ENCODE measurements around the gene PLAC1.

Gene PLAC1

GRCh38 chrX:134571796-134572195 is 86.5 kb downstream of the PLAC1 start:
- DNase-seq = no peak

GRCh38 chrX:134570899-134571298 is 87.4 kb downstream of the PLAC1 start:
- DNase-seq = no peak

DNA sequence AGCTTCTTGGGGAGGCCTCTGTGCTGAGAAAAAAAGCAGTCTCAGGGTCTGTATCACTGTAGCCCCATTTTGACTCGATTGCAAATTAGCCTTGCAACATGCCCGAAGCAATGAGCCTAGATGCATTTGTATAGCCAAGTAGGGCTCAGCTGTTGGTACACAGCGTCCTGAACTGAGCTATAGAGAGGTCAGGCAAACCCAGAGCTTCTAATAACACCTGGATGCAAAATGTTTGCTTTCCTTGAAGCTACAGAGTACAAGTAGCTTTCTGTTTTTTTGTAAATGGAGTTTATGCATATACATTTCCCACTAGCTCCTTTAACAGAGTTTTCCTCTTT is 87.8 kb downstream of the PLAC1 start:
- DNase-seq = no peak

GRCh38 chrX:134569306-134569705 is 89.0 kb downstream of the PLAC1 start:
- DNase-seq = no peak

- DNase-seq = no peak
These were observed 89.8 kb downstream of the PLAC1 start for GRCh38 chrX:134568285-134569016.

DNA sequence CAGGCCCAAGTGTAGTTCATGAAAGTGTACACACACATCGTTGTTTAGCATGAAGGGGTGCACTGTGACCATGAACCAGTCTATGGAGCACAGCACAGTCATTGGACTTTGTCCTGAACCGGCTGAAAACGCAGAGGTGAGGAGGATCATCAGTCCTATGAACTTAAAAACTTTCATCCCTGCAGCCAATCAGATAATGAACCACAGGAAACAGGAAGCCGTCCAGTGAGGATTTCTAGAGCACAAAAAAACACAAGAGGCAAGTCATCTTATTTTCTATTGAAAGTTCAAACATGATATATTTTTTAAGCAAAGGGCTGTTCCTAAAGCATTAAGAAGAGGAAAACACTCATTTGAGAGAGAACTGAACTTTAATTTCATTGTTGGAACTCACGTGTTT is 91.8 kb downstream of the PLAC1 start:
- DNase-seq = no peak

DNA sequence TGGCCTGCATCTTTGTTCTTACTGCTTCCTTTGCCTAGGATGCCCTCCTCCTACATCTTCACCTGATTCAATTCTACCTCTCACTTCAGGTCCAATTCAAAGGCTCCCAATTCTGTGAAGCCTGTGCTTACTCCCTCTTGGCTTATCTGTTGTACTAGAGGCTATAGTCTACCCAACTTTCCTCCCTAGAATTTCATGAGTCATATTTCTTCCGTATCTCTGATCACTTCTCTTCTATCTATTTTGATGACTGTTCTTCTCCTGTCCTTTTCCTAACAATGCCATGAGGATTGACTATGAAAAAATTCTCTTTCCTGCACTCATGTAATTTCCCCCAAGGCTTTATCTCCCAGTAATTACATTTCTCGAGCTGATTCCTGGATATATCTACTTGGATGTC is 96.3 kb downstream of the PLAC1 start:
- no peak for DNase-seq

DNA sequence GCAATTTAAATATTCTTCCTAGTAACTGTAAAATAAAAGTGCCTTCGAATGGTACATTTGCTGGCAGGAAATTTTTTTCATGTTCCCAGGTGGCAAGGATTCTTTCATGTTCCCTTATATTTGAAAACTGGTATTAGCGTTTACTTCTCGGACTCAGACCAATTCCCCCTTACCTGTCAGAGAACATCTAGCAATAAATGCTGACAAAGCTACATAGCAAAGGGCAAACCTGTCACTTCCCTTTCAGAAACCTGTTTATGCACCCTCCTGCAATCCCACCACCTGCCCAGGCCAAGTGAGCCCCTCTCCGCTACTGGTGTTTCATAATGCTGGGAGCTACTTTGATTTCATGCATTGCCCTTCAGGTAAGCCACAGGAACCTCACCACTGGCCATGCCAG is 100.1 kb downstream of the PLAC1 start:
- no peak for DNase-seq

DNA sequence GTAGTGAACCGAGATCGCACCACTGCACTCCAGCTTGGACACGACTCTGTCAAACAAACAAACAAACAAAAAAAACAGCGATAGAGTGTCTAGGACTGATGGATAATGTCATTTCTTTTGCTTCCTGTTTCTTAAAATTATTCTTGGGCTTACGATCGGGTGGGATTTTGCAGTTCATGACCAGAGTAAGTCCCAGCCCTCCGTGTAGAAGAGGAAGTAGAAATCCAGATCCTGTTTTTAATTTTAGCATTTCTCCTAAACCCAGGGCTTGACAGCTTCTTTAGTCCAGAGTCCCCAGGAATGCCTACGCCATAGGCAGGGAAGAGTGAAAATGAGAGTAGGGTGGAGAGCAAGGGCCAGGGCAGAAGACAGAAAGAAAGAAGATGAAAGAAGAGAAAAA is 104.0 kb downstream of the PLAC1 start:
- DNase-seq = no peak

DNA sequence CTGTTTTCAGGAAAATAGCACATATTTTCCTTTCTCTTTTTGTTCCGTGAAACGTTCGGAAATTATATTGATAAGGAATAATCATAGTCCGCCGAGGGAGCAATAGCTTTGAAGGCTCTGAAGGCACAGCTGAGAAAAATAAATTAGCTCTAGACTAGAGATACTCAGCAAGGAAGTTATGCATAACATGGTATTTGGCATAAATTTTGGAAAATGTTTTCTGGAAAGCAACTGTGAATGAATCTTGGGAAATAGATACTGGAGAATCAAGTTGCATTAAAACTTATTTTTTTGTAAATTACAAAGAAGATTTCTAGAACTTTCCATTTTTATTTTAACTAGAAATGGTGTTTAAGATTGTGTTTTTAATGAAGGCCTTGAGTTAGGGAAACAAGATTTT is 105.9 kb downstream of the PLAC1 start:
- no peak for DNase-seq

GRCh38 chrX:134551376-134552048 is 106.8 kb downstream of the PLAC1 start:
- no peak for DNase-seq

GRCh38 chrX:134548257-134549201 is 109.7 kb downstream of the PLAC1 start:
- no peak for DNase-seq

GRCh38 chrX:134547047-134547679 is 111.1 kb downstream of the PLAC1 start:
- DNase-seq = no peak

DNA sequence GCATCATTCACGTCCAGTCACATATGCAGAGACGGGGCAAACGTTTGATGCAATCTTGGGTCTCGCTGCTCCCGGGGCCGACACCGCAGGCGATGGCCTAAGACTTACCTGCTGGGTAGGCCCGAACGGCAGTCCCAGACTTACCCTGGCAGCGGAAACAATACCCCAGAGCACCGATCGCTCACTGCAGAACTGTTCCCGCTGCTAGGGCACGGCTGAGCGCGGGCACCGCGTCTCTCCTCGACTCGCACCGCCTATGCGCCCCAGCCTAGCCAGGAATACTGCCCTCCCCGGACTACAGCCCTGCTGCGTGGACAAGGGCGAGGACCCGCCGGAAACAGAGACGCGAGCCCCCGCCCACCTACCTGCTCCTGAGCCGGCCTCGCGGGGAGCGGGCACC is 112.1 kb downstream of the PLAC1 start:
- no peak for DNase-seq

GRCh38 chrX:134545510-134545909 is 112.8 kb downstream of the PLAC1 start:
- DNase-seq = no peak

- DNase-seq = no peak
These were observed 113.6 kb downstream of the PLAC1 start for GRCh38 chrX:134544513-134545151.

DNA sequence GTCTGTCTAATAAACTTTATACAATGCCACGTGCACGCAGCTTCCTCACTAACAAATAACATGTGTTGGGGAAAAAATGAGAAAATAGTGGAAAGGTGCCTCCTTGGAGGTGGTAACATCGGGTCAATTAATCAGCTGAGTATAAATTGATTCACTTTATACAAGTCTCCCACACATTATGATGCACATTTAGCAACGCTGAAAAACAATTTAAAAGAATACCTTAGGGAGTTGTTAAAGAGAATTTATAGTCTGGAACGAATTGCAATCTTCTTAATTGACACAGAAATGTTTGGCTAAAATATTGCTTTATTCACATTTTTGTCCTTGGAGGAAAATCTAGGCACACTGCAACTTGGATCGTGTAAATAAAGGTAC is 114.1 kb downstream of the PLAC1 start:
- no peak for DNase-seq

DNA sequence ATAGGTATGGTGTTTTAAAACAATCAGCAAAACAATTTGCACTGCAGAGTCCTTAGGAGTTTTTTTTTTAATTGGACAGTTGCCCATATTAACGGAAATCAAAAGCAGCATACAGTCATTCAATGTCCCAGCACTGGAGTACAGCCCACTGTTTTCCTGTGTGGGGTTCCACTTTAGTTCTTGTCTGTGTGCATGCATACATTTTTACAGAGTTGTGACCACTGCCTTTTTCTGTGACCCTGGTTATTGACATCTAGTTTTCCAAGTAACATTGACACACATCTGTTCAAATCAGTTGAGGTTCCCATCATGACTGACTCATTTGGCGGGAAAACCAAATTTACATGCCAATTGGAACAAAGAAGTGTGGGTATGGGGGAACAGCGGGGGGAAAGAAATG is 115.0 kb downstream of the PLAC1 start:
- no peak for DNase-seq

DNA sequence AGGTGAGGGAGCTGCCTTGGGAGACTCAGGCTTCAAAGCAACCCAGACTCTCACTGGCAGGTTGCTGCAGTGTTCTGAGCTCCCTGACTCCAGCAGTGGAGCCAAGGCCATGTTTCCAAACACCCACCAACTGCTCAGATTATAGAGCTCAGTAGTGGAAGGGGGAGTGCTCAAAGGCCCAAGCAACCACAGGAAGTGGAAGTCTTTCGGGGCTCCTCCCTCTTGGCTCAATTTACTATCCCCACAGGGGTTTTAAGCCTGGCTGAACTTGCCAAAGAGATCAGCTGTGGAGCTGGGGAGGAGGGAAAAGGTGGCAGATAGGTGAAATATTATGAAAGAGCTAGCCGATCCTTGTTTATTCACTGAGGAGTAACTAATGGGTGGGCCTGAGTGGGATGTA is 115.8 kb downstream of the PLAC1 start:
- no peak for DNase-seq

DNA sequence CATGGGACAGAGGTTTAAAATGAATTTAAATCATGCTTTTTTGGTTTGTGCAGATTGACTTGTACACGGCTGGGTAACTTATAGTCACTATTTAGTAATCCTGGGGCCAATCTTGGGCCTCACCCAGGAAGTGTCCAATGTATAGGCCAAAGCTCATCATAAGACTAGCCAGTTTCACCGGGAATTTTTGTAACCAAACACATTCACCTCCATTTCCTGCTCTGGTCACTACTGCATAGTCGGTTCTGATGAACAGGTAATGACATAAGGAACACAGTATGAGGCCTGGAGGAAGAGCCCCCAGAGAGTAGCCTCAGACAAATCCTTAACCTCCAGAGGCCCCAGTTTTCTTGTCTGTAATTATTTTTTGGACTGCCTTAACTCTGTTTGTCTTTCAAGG is 116.4 kb downstream of the PLAC1 start:
- DNase-seq = no peak

GRCh38 chrX:134538316-134538715 is 120.0 kb downstream of the PLAC1 start:
- DNase-seq = no peak

GRCh38 chrX:134537179-134537955 is 120.9 kb downstream of the PLAC1 start:
- DNase-seq = no peak
